GM18868 (cell line): ENCODE results near the gene SYPL1.

Experiments used
- ATAC-seq: cut with Tn5 transposase; IDR thresholded peaks from one replicate; pipeline ENCODE4 v1.9.1; 2021; ENCODE audit warnings: mild to moderate bottlenecking, moderate library complexity; ENCODE audit not compliant: unreplicated experiment

Gene SYPL1

DNA sequence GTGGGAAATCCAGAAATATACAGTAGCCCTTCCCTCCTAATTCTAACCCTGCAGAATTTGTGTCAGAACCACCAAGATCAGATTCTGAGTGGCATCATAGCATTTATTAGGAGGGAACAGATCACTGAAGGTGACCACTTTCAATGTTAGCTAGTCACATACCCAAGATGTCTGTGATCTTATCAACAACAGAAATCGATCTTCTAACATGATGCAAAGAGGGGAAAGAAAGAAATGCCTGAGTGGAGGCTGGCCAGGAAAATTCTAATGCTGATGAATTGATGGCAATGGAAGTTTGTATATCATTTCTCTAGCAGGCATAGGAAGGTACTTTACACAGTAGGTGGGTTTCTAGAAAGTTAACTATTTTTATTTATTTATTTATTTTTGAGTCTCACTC, 10.6 kb upstream of the SYPL1 start:
- ATAC-seq: no peak

GRCh38 chr7:106121189-106121810, 9.2 kb upstream of the SYPL1 start:
- ATAC-seq: no peak

- no peak for ATAC-seq
Measured at GRCh38 chr7:106120500-106120899, 8.4 kb upstream of the SYPL1 start.

GRCh38 chr7:106119719-106120118, 7.6 kb upstream of the SYPL1 start:
- ATAC-seq: no peak

- no peak for ATAC-seq
Measured at GRCh38 chr7:106117786-106118544, 5.9 kb upstream of the SYPL1 start.

GRCh38 chr7:106116161-106116704, 4.1 kb upstream of the SYPL1 start:
- ATAC-seq: no peak

GRCh38 chr7:106114716-106115383, 2.7 kb upstream of the SYPL1 start:
- ATAC-seq: no peak

DNA sequence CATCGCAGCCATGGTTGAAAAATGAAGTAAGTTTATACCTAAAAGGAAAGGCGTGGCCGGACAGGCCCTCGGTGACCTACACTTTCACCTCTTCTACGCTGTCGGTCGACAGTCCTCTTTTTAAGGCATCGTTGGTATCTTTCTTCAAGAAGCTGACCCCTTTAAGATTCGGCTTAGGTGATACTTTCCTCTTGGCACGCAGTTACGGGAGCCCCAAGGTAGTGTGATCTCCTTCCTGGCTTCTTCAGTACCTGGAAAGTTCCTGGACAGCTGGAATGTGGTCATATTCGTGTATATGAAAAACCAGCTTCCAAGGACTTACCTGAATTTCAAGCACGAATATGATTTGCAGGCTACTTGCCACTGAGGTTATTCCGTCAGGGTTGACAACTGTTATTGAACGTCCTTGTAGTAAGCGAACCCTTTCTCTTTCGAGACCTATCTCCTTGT, 885 bp upstream of the SYPL1 start:
- ATAC-seq: no peak

DNA sequence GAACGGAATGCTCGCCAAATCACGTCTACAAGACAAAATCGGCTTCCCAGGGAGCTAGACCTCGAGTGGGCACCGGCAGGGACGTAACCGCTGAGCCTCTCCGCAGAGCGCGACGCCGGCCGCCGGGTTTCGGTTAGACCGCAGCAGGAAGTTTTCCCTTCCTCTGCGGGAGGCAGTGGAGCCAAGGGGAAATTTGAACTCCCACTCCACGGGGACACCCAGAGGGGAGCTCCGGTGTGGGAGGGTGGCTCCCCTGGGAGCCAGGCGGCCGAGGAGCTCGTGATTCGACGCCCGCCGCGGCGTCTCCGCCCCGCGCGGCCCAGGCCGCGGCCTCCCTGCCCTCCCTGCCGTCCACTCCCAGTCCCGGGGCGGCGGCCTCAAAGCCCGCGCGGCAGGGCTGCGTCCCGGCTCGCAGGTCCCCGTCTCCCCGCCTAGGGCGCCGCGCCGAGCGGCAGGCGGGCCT, 426 bp downstream of the SYPL1 start:
- peak; percentile 28 for ATAC-seq

DNA sequence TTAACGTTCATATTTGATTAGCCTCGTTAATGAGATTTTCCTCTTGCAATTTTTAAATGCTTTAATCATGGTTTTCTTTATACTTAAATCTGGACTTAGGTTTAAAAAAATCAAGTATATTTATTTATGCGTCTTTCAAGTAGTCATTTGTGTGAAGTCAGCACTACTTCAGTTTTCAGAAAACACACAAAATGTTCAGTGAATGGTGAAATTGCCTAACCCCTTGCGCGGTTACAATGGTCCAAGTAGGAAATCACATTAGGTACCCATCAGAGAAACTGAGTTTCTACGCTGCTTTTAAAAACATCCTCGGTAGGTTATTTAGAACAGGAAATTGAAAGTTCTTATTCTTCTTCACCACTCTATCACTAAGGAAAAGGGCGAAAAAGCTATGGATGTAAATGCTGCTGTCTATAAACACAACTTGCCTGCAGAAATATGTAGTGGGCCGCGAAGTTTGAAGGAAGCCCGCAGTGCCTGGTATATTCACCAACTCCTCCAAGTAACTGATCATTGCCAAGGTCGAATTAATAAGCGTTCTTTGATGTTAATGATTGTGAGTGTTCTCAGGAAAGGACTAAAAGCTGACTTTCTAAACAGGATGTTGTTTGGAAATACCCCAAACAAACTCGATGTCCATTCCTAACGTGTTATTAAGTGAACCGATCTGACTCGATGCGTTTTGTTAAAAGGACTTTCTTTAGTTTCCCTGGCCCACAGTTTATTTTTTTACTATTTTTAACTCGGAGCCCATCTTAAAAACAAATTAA, 1.0 kb downstream of the SYPL1 start:
- no peak for ATAC-seq

DNA sequence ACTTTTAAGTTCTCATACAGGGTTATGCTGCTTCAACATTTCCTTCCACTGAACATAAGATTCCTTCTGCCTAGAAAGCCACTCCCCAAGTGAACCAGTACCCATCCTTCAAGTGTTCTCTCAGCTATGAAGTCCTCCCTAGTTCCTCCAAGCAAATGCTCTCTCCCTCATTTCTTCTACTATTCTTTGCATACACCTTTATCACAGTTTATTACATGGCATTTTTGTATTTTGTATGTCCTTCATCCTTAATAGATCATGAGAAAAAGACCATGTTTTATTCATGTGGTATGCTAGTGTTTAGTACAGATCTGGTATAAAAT, 1.9 kb downstream of the SYPL1 start:
- no peak for ATAC-seq

DNA sequence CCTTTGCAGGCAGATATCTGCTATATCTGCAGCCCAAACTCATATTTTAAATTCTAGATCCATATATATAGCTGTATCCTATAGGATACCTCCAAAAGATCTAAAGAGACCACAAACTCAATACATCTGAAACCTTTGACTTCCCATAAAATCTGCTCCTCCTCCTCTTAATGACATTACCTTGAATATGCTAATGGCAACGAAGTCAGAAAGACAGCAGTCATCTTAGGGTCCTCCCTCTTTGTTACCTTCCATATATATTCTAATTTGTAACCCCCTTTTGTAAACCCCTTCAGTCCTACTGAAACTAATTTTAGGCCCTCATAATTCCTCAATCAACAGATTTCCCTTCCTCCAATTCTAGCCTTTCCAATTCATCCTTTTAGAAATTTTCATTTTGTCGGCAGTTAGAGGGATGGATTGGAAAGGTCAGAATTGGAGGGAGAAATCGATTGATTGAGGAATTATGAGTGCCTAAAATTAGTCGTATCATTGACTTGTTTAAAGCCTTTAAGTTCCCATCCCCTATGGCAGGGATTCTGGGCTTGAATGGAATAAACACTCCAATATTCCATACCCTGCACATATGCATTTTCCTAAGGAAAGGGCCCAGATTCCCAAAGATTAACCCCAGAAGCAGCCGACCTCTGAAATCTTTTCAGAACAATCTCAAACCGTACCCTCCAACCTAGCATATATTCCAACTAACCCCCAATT, 2.4 kb downstream of the SYPL1 start:
- no peak for ATAC-seq

DNA sequence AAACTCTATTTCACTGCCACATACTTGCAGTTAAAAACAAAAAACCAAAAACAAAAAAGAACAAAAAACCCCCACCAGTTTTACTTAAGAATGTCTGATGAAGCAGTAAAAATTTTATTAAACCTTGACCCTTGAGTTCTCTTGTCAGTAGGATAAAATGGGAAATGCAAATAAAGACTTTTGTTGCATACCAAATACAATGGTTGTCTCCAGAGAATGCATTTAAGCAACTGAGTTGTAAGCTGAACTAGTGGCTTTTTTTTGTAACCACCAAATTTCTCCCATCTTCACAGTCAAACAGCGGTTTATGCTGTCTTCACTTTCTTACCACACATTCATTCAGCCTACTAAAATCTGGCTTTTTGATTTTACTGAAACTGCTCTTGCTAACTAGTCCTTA, 3.1 kb downstream of the SYPL1 start:
- no peak for ATAC-seq

- ATAC-seq: no peak
Measured at GRCh38 chr7:106104721-106105260, 7.3 kb downstream of the SYPL1 start.

- no peak for ATAC-seq
Measured at GRCh38 chr7:106102387-106102966, 9.6 kb downstream of the SYPL1 start.

DNA sequence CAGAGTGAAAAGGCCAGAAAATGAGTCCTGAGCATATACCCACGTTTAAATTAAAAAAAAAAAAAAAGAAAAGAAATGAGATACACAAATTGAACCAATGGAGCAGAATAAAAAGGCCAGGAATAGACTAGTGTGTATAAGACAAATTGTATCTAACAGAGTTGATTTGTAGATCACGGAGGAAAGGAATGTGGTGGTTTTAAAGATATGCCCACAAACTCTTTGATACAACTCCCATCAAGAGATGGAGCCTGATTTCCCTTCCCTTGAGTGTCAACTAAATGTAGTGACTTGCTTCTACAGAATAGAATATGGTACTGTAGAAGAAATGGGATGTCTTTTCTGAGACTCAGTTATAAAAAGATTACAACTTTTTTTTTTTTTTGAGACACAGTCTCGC, 10.4 kb downstream of the SYPL1 start:
- ATAC-seq: no peak

DNA sequence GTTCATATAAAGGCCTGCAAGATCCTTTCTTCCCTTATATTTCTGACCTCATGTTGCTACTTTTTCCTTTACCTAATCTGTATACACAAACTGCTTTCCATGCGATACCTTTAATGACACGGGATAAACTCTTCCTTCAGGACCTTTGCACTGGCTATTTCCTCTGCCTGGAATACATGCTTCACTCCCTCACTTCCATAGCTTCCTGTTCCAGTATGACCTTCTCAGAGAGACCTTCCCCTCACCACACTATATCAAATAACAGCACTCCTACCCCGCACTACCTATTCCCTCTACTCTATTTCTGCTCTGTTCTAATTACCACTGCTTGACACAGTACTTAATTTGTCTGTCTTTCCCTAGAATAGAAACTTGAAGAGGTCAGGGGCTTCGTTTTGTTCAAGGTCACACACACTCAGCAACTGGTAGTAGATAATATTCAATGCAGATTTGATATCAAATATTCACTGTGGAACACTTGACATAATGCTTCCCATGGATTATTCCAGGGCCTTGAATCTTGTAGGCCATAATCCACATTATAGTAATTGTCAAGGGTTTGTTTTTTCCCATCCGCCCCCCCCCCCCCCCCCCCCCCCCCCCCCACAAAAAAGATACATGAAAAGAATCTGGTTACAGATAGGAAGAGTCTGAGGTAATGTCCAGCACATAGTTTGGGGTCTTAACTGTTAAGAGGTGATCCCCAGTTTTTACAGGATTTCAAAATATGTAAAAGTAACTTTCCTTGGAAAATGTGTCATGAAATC, 11.1 kb downstream of the SYPL1 start:
- ATAC-seq: no peak

GRCh38 chr7:106099539-106099938, 12.6 kb downstream of the SYPL1 start:
- no peak for ATAC-seq

DNA sequence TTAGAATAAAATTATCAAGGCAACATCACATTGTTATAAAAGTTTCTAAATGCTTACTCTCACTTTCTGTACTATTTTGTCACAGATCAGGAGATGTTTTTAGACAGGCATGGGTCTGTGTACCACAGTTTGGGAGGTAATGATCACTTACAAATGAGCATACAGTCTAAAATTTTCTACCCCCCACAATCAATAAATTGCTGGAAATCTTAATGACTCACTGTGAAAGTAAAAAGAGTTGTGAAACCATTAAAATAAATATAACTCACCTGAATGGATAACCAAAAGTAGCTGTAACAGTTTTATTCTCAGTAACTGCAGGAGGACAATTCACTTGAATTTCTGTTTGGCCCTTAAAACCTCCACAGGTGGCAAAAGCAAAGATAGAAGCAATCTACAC, 13.2 kb downstream of the SYPL1 start:
- no peak for ATAC-seq
